Measurements from ENCODE around the gene RPL13. TPM values are rescaled to one million over a fixed set of nuclear protein-coding genes. Genes with fewer than 3 reads are reported as not detected.

RPL13 gene
- total and polyA plus RNA-seq, 4 donors, result 699 to 2,663 (median 1,571) TPM

DNA sequence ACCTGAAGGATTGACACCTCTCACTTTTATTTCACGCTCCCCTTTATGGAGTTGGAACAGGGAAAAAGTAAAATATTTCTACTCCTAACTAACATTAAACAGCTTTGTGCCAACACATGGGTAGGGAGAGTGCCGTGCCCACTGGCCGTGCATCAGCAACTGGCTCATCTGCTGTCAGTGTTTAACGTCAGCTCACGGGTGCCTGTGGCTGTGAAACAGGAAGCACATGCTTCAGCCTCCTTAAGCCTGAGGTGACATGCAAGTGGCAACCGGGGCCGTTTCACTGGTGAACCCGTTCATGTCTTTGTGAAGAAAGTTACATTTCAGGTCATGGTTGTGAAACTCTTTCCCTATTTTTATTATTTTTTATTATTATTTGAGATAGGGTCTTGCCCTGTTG is 49.1 kb upstream of the RPL13 start:
- H3K27ac ChIP-seq (ENCODE audit: low read depth in 1 of 2, low read length in 2 of 2), result no peak overlapping the region
- peaks cover 6 to 25% (median 16%) of the 10 kb centered on the region in 4 donors for H3K4me1 ChIP-seq (ENCODE audit: control insufficient read depth in 4 of 4, insufficient read depth in 4 of 4, low read length in 3 of 4)
- no peak for DNase-seq (ENCODE audit: low spot score)
- TF ChIP-seq, protein P1, sequence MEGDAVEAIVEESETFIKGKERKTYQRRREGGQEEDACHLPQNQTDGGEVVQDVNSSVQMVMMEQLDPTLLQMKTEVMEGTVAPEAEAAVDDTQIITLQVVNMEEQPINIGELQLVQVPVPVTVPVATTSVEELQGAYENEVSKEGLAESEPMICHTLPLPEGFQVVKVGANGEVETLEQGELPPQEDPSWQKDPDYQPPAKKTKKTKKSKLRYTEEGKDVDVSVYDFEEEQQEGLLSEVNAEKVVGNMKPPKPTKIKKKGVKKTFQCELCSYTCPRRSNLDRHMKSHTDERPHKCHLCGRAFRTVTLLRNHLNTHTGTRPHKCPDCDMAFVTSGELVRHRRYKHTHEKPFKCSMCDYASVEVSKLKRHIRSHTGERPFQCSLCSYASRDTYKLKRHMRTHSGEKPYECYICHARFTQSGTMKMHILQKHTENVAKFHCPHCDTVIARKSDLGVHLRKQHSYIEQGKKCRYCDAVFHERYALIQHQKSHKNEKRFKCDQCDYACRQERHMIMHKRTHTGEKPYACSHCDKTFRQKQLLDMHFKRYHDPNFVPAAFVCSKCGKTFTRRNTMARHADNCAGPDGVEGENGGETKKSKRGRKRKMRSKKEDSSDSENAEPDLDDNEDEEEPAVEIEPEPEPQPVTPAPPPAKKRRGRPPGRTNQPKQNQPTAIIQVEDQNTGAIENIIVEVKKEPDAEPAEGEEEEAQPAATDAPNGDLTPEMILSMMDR (IDR thresholded peaks at IDR 0.05; ENCODE audit: low read depth, low read length, missing input control), result no peak
- TF ChIP-seq FOXA2 (IDR thresholded peaks at IDR 0.05) (no peak), GABPA (IDR thresholded peaks at IDR 0.05 in 1 of 2, conservative IDR thresholded peaks at IDR 0.05 in 1 of 2) (no peak), NR2F2 (IDR thresholded peaks at IDR 0.05) (no peak), FOXA1 (IDR thresholded peaks at IDR 0.05) (no peak), SP1 (IDR thresholded peaks at IDR 0.05) (no peak), RXRA (IDR thresholded peaks at IDR 0.05) (no peak), HNF4A (conservative IDR thresholded peaks at IDR 0.05) (no peak), JUND (IDR thresholded peaks at IDR 0.05) (no peak), HNF4G (IDR thresholded peaks at IDR 0.05) (no peak), RAD21 (IDR thresholded peaks at IDR 0.05) (no peak), TAF1 (conservative IDR thresholded peaks at IDR 0.05) (no peak), EGR1 (IDR thresholded peaks at IDR 0.05; ENCODE audit: low read depth in 2 of 2) (no peak), YY1 (IDR thresholded peaks at IDR 0.05) (no peak)
- TF ChIP-seq, protein P2, sequence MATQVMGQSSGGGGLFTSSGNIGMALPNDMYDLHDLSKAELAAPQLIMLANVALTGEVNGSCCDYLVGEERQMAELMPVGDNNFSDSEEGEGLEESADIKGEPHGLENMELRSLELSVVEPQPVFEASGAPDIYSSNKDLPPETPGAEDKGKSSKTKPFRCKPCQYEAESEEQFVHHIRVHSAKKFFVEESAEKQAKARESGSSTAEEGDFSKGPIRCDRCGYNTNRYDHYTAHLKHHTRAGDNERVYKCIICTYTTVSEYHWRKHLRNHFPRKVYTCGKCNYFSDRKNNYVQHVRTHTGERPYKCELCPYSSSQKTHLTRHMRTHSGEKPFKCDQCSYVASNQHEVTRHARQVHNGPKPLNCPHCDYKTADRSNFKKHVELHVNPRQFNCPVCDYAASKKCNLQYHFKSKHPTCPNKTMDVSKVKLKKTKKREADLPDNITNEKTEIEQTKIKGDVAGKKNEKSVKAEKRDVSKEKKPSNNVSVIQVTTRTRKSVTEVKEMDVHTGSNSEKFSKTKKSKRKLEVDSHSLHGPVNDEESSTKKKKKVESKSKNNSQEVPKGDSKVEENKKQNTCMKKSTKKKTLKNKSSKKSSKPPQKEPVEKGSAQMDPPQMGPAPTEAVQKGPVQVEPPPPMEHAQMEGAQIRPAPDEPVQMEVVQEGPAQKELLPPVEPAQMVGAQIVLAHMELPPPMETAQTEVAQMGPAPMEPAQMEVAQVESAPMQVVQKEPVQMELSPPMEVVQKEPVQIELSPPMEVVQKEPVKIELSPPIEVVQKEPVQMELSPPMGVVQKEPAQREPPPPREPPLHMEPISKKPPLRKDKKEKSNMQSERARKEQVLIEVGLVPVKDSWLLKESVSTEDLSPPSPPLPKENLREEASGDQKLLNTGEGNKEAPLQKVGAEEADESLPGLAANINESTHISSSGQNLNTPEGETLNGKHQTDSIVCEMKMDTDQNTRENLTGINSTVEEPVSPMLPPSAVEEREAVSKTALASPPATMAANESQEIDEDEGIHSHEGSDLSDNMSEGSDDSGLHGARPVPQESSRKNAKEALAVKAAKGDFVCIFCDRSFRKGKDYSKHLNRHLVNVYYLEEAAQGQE (IDR thresholded peaks at IDR 0.05), result no peak
- TF ChIP-seq, protein P3, sequence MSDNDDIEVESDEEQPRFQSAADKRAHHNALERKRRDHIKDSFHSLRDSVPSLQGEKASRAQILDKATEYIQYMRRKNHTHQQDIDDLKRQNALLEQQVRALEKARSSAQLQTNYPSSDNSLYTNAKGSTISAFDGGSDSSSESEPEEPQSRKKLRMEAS (IDR thresholded peaks at IDR 0.05), result no peak
- TF ChIP-seq, protein P4, sequence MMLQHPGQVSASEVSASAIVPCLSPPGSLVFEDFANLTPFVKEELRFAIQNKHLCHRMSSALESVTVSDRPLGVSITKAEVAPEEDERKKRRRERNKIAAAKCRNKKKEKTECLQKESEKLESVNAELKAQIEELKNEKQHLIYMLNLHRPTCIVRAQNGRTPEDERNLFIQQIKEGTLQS (IDR thresholded peaks at IDR 0.05), result no peak
- TF ChIP-seq, protein P5, sequence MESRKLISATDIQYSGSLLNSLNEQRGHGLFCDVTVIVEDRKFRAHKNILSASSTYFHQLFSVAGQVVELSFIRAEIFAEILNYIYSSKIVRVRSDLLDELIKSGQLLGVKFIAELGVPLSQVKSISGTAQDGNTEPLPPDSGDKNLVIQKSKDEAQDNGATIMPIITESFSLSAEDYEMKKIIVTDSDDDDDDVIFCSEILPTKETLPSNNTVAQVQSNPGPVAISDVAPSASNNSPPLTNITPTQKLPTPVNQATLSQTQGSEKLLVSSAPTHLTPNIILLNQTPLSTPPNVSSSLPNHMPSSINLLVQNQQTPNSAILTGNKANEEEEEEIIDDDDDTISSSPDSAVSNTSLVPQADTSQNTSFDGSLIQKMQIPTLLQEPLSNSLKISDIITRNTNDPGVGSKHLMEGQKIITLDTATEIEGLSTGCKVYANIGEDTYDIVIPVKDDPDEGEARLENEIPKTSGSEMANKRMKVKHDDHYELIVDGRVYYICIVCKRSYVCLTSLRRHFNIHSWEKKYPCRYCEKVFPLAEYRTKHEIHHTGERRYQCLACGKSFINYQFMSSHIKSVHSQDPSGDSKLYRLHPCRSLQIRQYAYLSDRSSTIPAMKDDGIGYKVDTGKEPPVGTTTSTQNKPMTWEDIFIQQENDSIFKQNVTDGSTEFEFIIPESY (IDR thresholded peaks at IDR 0.05), result no peak
- H3K27me3 ChIP-seq (ENCODE audit: control insufficient read depth in 4 of 4, insufficient read depth in 4 of 4, low read length in 3 of 4), result no peaks in the 10 kb centered on the region
- no peak overlapping the region for H3K9ac ChIP-seq (ENCODE audit: low read depth in 1 of 2, low read length in 2 of 2)
- 82% methylated on average over 8 of the region's 8 CpGs for WGBS
- H3K4me3 ChIP-seq (ENCODE audit: low read depth in 1 of 3, low read length in 3 of 3), result no peak overlapping the region
- H3K36me3 ChIP-seq (ENCODE audit: control insufficient read depth in 4 of 4, insufficient read depth in 3 of 4, low read depth in 1 of 4, low read length in 3 of 4), result peaks cover 7 to 30% (median 26%) of the 10 kb centered on the region in 4 donors
- no peaks in the 10 kb centered on the region for H3K9me3 ChIP-seq (ENCODE audit: control insufficient read depth in 4 of 4, low read length in 3 of 4)
